Suprapubic skin (tissue), 4 donors: ENCODE data around the gene ADGRG2. TPM values are rescaled to one million over a fixed set of nuclear protein-coding genes. Genes with fewer than 3 reads are reported as not detected.

Experiments used
- DNase-seq, 2 donors: peaks; one replicate each; pipeline ENCODE4 v3.0.0-alpha.2; 2019; ENCODE audit warnings: low spot score in 2 of 2
- H3K27ac ChIP-seq: fragments of 200-600 bp; sonication (generic); one replicate; pipeline ENCODE4 v1.5.1; 2019
- H3K27me3 ChIP-seq: fragments of 200-600 bp; sonication (generic); one replicate; pipeline ENCODE4 v1.5.1; 2019
- H3K36me3 ChIP-seq: fragments of 200-600 bp; sonication (generic); one replicate; pipeline ENCODE4 v1.5.1; 2019
- H3K4me1 ChIP-seq: fragments of 200-600 bp; sonication (generic); one replicate; pipeline ENCODE4 v1.5.1; 2019
- H3K4me3 ChIP-seq: fragments of 200-600 bp; sonication (generic); one replicate; pipeline ENCODE4 v1.5.1; 2019; ENCODE audit warnings: mild to moderate bottlenecking
- H3K9me3 ChIP-seq: fragments of 200-600 bp; sonication (generic); one replicate; pipeline ENCODE4 v1.5.1; 2019
- EP300 ChIP-seq: sonication (generic); formaldehyde crosslinking; IDR thresholded peaks from one replicate; pipeline ENCODE4 v1.6.1; 2017; ENCODE audit warnings: antibody characterized with exemption
- POLR2A ChIP-seq, 2 donors: fragments of 450-650 bp; IDR thresholded peaks; one replicate each; pipeline ENCODE4 v1.6.1; 2017; ENCODE audit warnings: antibody characterized with exemption in 2 of 2, mild to moderate bottlenecking in 2 of 2, moderate library complexity in 2 of 2
- POLR2AphosphoS5 ChIP-seq, 3 donors: sonication (generic); formaldehyde crosslinking; IDR thresholded peaks; one replicate each; pipeline ENCODE4 v1.6.1; 2017; ENCODE audit warnings: antibody characterized with exemption in 3 of 3
- WGBS: methylation state at CpG from one replicate; pipeline ENCODE4 v1.1.5; 2018; 5-methylcytosine and 5-hydroxymethylcytosine counted together
- total RNA-seq, 4 donors: library from RNA; depleted of rRNA; stranded (reverse); fragments of >200 nt; gene quantifications; one replicate each; pipeline ENCODE4 v1.1.0, GENCODE V29; 2016
- TF ChIP-seq, protein P1 (sequence below), 2 donors: fragments of 200-600 bp in 1 of 2; fragments of 450-650 bp in 1 of 2; sonication (generic) in 1 of 2; IDR thresholded peaks; one replicate each; pipeline ENCODE4 v1.5.1; 2016 to 2019; ENCODE audit warnings: antibody characterized with exemption in 2 of 2, mild to moderate bottlenecking in 1 of 2, moderate library complexity in 1 of 2

ADGRG2 gene
- total RNA-seq, 4 donors from 2014 or later = 0.24 to 2.0 (median 0.60) TPM

DNA sequence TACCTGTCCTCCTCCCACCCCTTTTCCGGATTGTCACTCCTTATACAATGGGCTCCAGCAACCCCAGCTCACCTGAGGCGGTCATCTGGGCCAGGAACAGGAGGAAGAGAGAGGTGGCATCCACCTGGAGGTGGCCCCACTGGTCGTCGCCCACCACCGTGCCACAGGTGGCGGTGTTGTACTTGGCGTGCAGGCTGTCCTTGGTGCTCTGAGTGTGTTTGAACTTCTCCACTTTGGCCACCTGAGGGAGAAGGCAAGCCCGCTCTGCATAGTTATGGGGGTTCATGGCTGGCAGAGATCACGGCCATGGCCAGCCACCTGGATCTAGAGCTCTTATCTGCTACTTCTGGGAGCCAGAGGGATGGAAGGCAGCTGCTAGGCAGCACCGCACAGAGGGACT is 171.2 kb downstream of the ADGRG2 start:
- Histone ChIP-seq H3K4me3 (no peak overlapping the region), H3K36me3 (peaks cover 12% of the 10 kb centered on the region), H3K9me3 (no peaks in the 10 kb centered on the region), H3K27me3 (no peaks in the 10 kb centered on the region), H3K4me1 (no peaks in the 10 kb centered on the region), H3K27ac (no peak overlapping the region)
- no peak for DNase-seq
- no peak for TF ChIP-seq POLR2A (IDR thresholded peaks at IDR 0.05)
- no peak for TF ChIP-seq POLR2AphosphoS5 (IDR thresholded peaks at IDR 0.05)
- TF ChIP-seq, protein P1, sequence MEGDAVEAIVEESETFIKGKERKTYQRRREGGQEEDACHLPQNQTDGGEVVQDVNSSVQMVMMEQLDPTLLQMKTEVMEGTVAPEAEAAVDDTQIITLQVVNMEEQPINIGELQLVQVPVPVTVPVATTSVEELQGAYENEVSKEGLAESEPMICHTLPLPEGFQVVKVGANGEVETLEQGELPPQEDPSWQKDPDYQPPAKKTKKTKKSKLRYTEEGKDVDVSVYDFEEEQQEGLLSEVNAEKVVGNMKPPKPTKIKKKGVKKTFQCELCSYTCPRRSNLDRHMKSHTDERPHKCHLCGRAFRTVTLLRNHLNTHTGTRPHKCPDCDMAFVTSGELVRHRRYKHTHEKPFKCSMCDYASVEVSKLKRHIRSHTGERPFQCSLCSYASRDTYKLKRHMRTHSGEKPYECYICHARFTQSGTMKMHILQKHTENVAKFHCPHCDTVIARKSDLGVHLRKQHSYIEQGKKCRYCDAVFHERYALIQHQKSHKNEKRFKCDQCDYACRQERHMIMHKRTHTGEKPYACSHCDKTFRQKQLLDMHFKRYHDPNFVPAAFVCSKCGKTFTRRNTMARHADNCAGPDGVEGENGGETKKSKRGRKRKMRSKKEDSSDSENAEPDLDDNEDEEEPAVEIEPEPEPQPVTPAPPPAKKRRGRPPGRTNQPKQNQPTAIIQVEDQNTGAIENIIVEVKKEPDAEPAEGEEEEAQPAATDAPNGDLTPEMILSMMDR (IDR thresholded peaks at IDR 0.05) = no peak
- no peak for TF ChIP-seq EP300
- 87% methylated on average over 9 of the region's 10 CpGs for WGBS

DNA sequence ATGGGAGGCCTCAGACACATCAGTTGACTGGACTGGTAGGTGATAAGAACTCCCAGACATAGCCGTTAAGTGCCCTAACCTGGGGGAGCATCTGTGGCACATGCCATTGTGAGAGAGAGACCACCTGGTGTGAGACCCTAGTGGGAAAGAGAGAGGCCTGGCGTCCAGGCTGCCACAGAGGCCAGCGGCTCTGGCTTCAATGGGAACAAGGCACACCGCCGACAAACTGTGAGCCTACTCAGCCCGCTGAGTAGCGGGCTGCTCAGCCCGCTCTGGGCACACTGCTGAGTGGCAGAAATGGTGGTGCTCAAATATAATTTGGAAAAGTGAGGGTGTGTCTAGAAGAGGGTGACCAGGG is 172.3 kb downstream of the ADGRG2 start:
- 86% methylated on average over 8 of the region's 8 CpGs for WGBS
- Histone ChIP-seq H3K4me1 (no peaks in the 10 kb centered on the region), H3K36me3 (peaks cover 12% of the 10 kb centered on the region), H3K4me3 (no peak overlapping the region), H3K9me3 (no peaks in the 10 kb centered on the region), H3K27me3 (no peaks in the 10 kb centered on the region), H3K27ac (no peak overlapping the region)
- DNase-seq = no peak
- TF ChIP-seq POLR2A (IDR thresholded peaks at IDR 0.05) (no peak), POLR2AphosphoS5 (IDR thresholded peaks at IDR 0.05) (no peak), EP300 (no peak)
- TF ChIP-seq, protein P1 (IDR thresholded peaks at IDR 0.05) = no peak

DNA sequence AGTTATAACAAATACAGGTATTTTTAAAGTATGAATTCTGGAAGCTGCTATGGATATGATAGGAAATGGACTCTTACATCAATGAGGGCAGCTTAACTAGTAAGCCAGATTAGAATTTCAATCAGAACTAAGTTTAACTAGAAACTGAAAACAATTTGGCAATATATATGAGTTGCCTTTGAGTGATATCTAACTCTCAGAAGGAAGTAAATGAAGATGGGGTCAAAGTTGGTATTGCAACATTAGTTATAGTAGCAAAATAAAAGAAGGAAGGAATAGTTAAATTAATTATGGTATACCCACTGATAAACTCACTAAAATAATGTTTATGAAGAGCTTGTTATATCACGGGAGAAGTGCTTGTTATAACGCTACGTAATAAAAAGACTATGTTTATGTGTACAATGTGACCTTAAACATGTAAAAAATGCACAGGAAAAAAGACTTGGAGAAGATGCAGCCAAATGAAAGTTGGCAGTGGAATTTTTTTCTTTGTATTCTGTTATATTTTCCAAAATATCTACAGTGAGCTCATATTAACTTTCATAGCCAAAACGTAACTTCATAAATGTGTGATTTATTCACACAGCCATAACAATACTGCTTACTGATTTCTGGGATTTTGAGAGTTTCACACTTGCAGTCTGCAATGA is 172.9 kb downstream of the ADGRG2 start:
- 78% methylated on average over 4 of the region's 4 CpGs for WGBS
- no peak for DNase-seq

DNA sequence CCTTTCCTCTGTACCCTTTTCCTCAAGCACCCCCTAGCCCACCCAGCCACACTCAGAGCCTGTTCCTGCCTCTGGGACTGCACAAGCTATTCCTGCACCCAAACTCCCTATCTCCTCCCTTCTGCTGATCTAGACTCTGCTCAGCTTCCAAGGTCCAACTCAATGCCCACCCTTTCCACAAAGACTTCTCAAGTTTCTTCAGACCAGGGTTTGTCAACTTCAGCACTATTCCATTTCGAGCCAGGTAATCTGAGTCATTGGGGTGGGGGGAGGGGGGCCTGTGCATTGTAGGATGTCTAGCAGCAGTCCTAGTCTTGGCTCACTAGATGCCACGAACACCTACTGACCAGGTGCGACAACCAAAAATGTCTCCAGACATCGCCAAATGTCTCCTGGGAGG is 175.7 kb downstream of the ADGRG2 start:
- Histone ChIP-seq H3K9me3 (no peaks in the 10 kb centered on the region), H3K4me1 (no peaks in the 10 kb centered on the region), H3K27ac (no peak overlapping the region), H3K36me3 (peaks cover 27% of the 10 kb centered on the region), H3K27me3 (no peaks in the 10 kb centered on the region), H3K4me3 (no peak overlapping the region)
- 90% methylated on average over 4 of the region's 4 CpGs for WGBS
- DNase-seq = no peak
- TF ChIP-seq EP300 (no peak), POLR2AphosphoS5 (IDR thresholded peaks at IDR 0.05) (no peak), POLR2A (IDR thresholded peaks at IDR 0.05) (no peak)
- TF ChIP-seq, protein P1 (IDR thresholded peaks at IDR 0.05) = no peak

More for the DNA sequence above, 172.9 kb downstream of the ADGRG2 start:
- Histone ChIP-seq H3K36me3 (peaks cover 15% of the 10 kb centered on the region), H3K4me3 (no peak overlapping the region), H3K9me3 (no peaks in the 10 kb centered on the region), H3K27ac (no peak overlapping the region), H3K27me3 (no peaks in the 10 kb centered on the region), H3K4me1 (no peaks in the 10 kb centered on the region)
- TF ChIP-seq, protein P1 (IDR thresholded peaks at IDR 0.05) = no peak

DNA sequence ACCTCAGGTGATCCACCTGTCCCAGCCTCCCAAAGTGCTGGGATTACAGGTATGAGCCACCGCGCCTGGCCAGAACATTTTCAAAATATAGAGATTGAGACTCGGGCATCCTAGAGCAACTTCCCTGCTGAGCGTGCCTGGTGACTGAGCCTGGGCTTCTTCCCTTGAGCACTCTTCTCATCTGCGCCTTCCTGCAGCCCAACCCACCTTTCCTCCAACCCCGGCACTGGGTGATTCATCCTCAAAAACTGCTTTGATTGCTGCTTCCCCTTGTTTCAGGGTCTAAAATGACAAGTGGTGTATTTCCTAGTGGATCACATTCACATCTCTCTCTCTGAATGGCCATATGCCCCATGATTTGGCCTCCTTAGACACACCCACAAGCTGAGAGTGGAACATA is 176.1 kb downstream of the ADGRG2 start:
- no peak overlapping the region for H3K27ac ChIP-seq
- H3K9me3 ChIP-seq = no peaks in the 10 kb centered on the region
- DNase-seq = no peak
- no peak overlapping the region for H3K4me3 ChIP-seq
- no peaks in the 10 kb centered on the region for H3K4me1 ChIP-seq
- no peaks in the 10 kb centered on the region for H3K27me3 ChIP-seq
- WGBS = 95% methylated on average over 6 of the region's 6 CpGs
- peaks cover 29% of the 10 kb centered on the region for H3K36me3 ChIP-seq
- no peak for TF ChIP-seq POLR2AphosphoS5 (IDR thresholded peaks at IDR 0.05)
- TF ChIP-seq POLR2A (IDR thresholded peaks at IDR 0.05) = no peak
- TF ChIP-seq, protein P1 (IDR thresholded peaks at IDR 0.05) = no peak
- TF ChIP-seq EP300 = no peak
